A549 (cell line): ENCODE data around the gene LNPK. TPM values are rescaled to one million over a fixed set of nuclear protein-coding genes. Genes with fewer than 3 reads are reported as not detected.

Experiments used
- ATAC-seq, 2 experiments: fragments of 200-7000 bp in 1 of 2; fragments of >200 bp in 1 of 2; cut with Nextera tagmentation in 1 of 2; cut with Tn5 transposase in 1 of 2; 3 replicates each; pipeline versions ENCODE4 v1.8.0 to v1.9.1; 2018 to 2020; ENCODE audit warnings: mild to moderate bottlenecking in 1 of 2, moderate library complexity in 1 of 2
- CTCF ChIA-PET: fragments of 300-600 bp; sonication (Branson Sonifier 250); formaldehyde crosslinking; extraction: SDS; loops from one replicate; lab custom pipeline; 2021; ENCODE audit warnings: antibody characterized with exemption, inconsistent platforms; lab: Yijun Ruan, JAX
- POLR2A ChIA-PET: fragments of 350-600 bp; formaldehyde crosslinking; extraction: SDS; loops from one replicate; lab custom pipeline; 2021; ENCODE audit warnings: antibody characterized with exemption, inconsistent platforms; lab: Yijun Ruan, JAX
- DNase-seq, 2 experiments: peaks; one replicate each; pipeline versions ENCODE4 v3.0.0 to v3.0.0-alpha.2; 2011 to 2016; ENCODE audit warnings: low read depth in 1 of 2, low spot score in 1 of 2
- FAIRE-seq: peaks from 2 replicates; lab custom pipeline; 2011; peaks lifted over from hg19 to GRCh38; lab: Jason Lieb, UNC
- H3K27ac ChIP-seq, 2 experiments: fragments of >200 bp; sonication (Bioruptor Twin); formaldehyde crosslinking; 3 replicates each; pipeline ENCODE4 v1.5.1; 2016 to 2017
- H3K4me1 ChIP-seq: fragments of >200 bp; sonication (Bioruptor Twin); formaldehyde crosslinking; 3 replicates; pipeline ENCODE4 v1.6.1; 2016
- H3K4me2 ChIP-seq: fragments of >200 bp; sonication (Bioruptor Twin); formaldehyde crosslinking; 3 replicates; pipeline ENCODE4 v1.6.1; 2016
- H3K4me3 ChIP-seq: fragments of >200 bp; sonication (Bioruptor Twin); formaldehyde crosslinking; 3 replicates; pipeline ENCODE4 v1.5.1; 2016
- H3K9me3 ChIP-seq: fragments of >200 bp; sonication (Bioruptor Twin); formaldehyde crosslinking; 3 replicates; pipeline ENCODE4 v1.6.1; 2016
- ATOH8 ChIP-seq: fragments of 250-450 bp; sonication (Bioruptor Pico); IDR thresholded peaks from 2 replicates; pipeline ENCODE4 v1.5.0; 2020; ENCODE audit warnings: low read depth, mild to moderate bottlenecking, moderate library complexity
- CBX2 ChIP-seq: fragments of 200-600 bp; sonication (generic); IDR thresholded peaks from 2 replicates; pipeline ENCODE4 v1.6.1; 2016; ENCODE audit warnings: low read depth, mild to moderate bottlenecking, borderline replicate concordance
- CBX8 ChIP-seq: fragments of 200-600 bp; sonication (generic); IDR thresholded peaks from 2 replicates; pipeline ENCODE4 v1.6.1; 2016
- CEBPB ChIP-seq, 2 experiments: fragments of >200 bp in 1 of 2; sonication (Bioruptor Twin) in 1 of 2; formaldehyde crosslinking in 1 of 2; IDR thresholded peaks; 2 replicates each; pipeline ENCODE4 v1.6.1; 2012 to 2016
- CHD4 ChIP-seq: fragments of 200-600 bp; sonication (generic); IDR thresholded peaks from 2 replicates; pipeline ENCODE4 v1.6.1; 2016; ENCODE audit warnings: antibody characterized with exemption, mild to moderate bottlenecking, borderline replicate concordance
- EHF ChIP-seq: fragments of 250-450 bp; sonication (Bioruptor Pico); IDR thresholded peaks from 2 replicates; pipeline ENCODE4 v1.5.0; 2020; ENCODE audit warnings: mild to moderate bottlenecking
- EHMT2 ChIP-seq: fragments of 200-600 bp; sonication (generic); IDR thresholded peaks from 2 replicates; pipeline ENCODE4 v1.6.1; 2016; ENCODE audit warnings: antibody characterized with exemption, low read depth, mild to moderate bottlenecking, moderate library complexity
- ESRRA ChIP-seq: fragments of 150-350 bp; IDR thresholded peaks from 2 replicates; pipeline ENCODE4 v1.6.1; 2014; ENCODE audit warnings: mild to moderate bottlenecking, low read length, borderline replicate concordance
- FOSB ChIP-seq: fragments of 250-450 bp; sonication (Bioruptor Pico); IDR thresholded peaks from 2 replicates; pipeline ENCODE4 v1.5.0; 2020; ENCODE audit warnings: mild to moderate bottlenecking, moderate library complexity
- FOSL2 ChIP-seq, 2 experiments: fragments of 450-650 bp in 1 of 2; fragments of >200 bp in 1 of 2; sonication (Bioruptor Twin) in 1 of 2; formaldehyde crosslinking; IDR thresholded peaks; 2 replicates each; pipeline versions ENCODE4 v1.5.0 to v1.6.1; 2016 to 2020; ENCODE audit warnings: mild to moderate bottlenecking in 1 of 2, moderate library complexity in 1 of 2
- FOXS1 ChIP-seq: fragments of 250-450 bp; sonication (Bioruptor Pico); IDR thresholded peaks from 2 replicates; pipeline ENCODE4 v1.5.0; 2020; ENCODE audit warnings: mild to moderate bottlenecking, moderate library complexity
- GATA3 ChIP-seq: IDR thresholded peaks from 2 replicates; pipeline ENCODE4 v1.6.1; 2012; ENCODE audit warnings: borderline replicate concordance
- HOXB13 ChIP-seq: fragments of 250-450 bp; sonication (Bioruptor Pico); IDR thresholded peaks from 2 replicates; pipeline ENCODE4 v1.5.0; 2020; ENCODE audit warnings: low read depth, mild to moderate bottlenecking, moderate library complexity
- HOXB5 ChIP-seq: fragments of 250-450 bp; sonication (Bioruptor Pico); IDR thresholded peaks from 2 replicates; pipeline ENCODE4 v1.5.0; 2020; ENCODE audit warnings: mild to moderate bottlenecking, moderate library complexity
- MYC ChIP-seq: IDR thresholded peaks from 2 replicates; pipeline ENCODE4 v1.6.1; 2012; ENCODE audit warnings: mild to moderate bottlenecking, inconsistent platforms, low read length, improper control_type of control experiment, borderline replicate concordance
- NR3C1 ChIP-seq: fragments of >200 bp; sonication (Bioruptor Twin); formaldehyde crosslinking; IDR thresholded peaks from 3 replicates; pipeline ENCODE4 v1.6.1; 2017
- RAD21 ChIP-seq, 2 experiments: fragments of >200 bp in 1 of 2; sonication (Bioruptor Twin) in 1 of 2; formaldehyde crosslinking in 1 of 2; IDR thresholded peaks in 1 of 2; conservative IDR thresholded peaks in 1 of 2; 2 replicates in 1 of 2; 3 replicates in 1 of 2; pipeline ENCODE4 v1.6.1; 2012 to 2018; ENCODE audit warnings: inconsistent platforms in 1 of 2
- RNF2 ChIP-seq: fragments of 200-600 bp; sonication (generic); IDR thresholded peaks from 2 replicates; pipeline ENCODE4 v1.6.1; 2016; ENCODE audit warnings: low read depth, mild to moderate bottlenecking, antibody characterized with exemption, moderate library complexity, borderline replicate concordance
- SMC3 ChIP-seq: fragments of >200 bp; sonication (Bioruptor Twin); formaldehyde crosslinking; IDR thresholded peaks from 3 replicates; pipeline ENCODE4 v1.6.1; 2018; ENCODE audit warnings: inconsistent platforms
- SREBF2 ChIP-seq: fragments of 450-650 bp; IDR thresholded peaks from 2 replicates; pipeline ENCODE4 v1.6.1; 2014; ENCODE audit warnings: mild to moderate bottlenecking, moderate library complexity
- USF2 ChIP-seq: fragments of 450-650 bp; IDR thresholded peaks from 2 replicates; pipeline ENCODE4 v1.6.1; 2014; ENCODE audit warnings: antibody characterized with exemption
- ZC3H11A ChIP-seq: fragments of 450-650 bp; IDR thresholded peaks from 2 replicates; pipeline ENCODE4 v1.6.1; 2014; ENCODE audit warnings: antibody characterized with exemption, mild to moderate bottlenecking
- ZFP36 ChIP-seq: fragments of 450-650 bp; IDR thresholded peaks from 2 replicates; pipeline ENCODE4 v1.6.1; 2014; ENCODE audit warnings: borderline replicate concordance; ENCODE audit not compliant: partially characterized antibody
- WGBS: methylation state at CpG from one replicate; pipeline ENCODE4 v1.1.6; 2017; ENCODE audit errors: missing lambda C conversion rate; 5-methylcytosine and 5-hydroxymethylcytosine counted together
- polyA plus RNA-seq, 4 experiments: library from polyadenylated mRNA; depleted of rRNA in 3 of 4; stranded (reverse); fragments of >200 nt; fragmentation: RNase III in 1 of 4; extraction: RNeasy Plus Mini Kit Qiagen cat#74134 plus additional on column Dnase treatment in 1 of 4; gene quantifications; 2 replicates in 3 of 4; 3 replicates in 1 of 4; pipeline ENCODE4 v1.2.3, GENCODE V29; 2011 to 2017
- TF ChIP-seq, protein P1 (sequence below): fragments of 200-600 bp; sonication (generic); IDR thresholded peaks from 2 replicates; pipeline ENCODE4 v1.6.1; 2016; ENCODE audit warnings: antibody characterized with exemption, mild to moderate bottlenecking, moderate library complexity
- TF ChIP-seq, protein P2 (sequence below): fragments of >200 bp; sonication (Bioruptor Twin); formaldehyde crosslinking; IDR thresholded peaks from 3 replicates; pipeline ENCODE4 v1.5.1; 2016

The LNPK gene
- polyA plus RNA-seq, 2 of the 4 experiments (the other 2 are of a cell fraction), result 13.1 to 24.7 TPM

- Histone ChIP-seq H3K9me3 (no peaks in the 10 kb centered on the region), H3K4me2 (no peak overlapping the region), H3K4me3 (no peak overlapping the region), H3K4me1 (no peaks in the 10 kb centered on the region), H3K27ac (no peak overlapping the region)
- FAIRE-seq (no peak), ATAC-seq (no peak), DNase-seq (no peak)
- ChIA-PET CTCF (no interaction called here), POLR2A (no interaction called here)
- 4% methylated on average over 2 of the region's 2 CpGs for WGBS
- TF ChIP-seq GATA3, result no peak
- no peak for TF ChIP-seq CEBPB (IDR thresholded peaks at IDR 0.05)
- TF ChIP-seq FOSB, result no peak
- TF ChIP-seq MYC, result no peak
- TF ChIP-seq SMC3, result no peak
- no peak for TF ChIP-seq HOXB13 (CRISPR knock-in tag)
- no peak for TF ChIP-seq EHMT2
- no peak for TF ChIP-seq NR3C1
- TF ChIP-seq EHF (CRISPR knock-in tag), result no peak
- no peak for TF ChIP-seq ZC3H11A
- TF ChIP-seq CBX2, result no peak
- TF ChIP-seq ESRRA, result no peak
- TF ChIP-seq HOXB5, result no peak
- no peak for TF ChIP-seq FOXS1 (CRISPR knock-in tag)
These were observed 25.7 kb upstream of the LNPK start for GRCh38 chr2:176027806-176028205.

DNA sequence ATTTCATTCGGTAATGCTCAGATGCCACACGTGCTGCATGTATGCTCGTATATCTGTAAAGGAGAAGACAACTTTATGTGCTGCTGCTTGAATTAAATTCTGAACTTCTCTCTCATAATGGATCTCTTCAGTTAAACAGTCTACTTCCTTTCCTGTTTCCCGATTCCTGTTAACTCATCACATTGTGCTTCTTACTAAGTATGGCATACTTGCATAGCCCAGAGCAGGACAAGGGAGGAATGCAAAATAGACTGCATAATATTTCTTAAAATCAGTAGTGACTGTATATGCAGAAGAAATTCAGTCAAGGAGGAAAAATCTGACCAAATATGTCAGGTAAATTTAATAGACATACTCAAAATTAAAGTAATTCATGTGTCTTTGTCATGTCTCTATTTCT is 23.9 kb upstream of the LNPK start:
- ChIA-PET CTCF (no interaction called here), POLR2A (no interaction called here)
- FAIRE-seq, result no peak
- 26% methylated on average over 4 of the region's 4 CpGs for WGBS
- H3K4me3 ChIP-seq, result no peak overlapping the region
- no peak overlapping the region for H3K4me2 ChIP-seq
- TF ChIP-seq, protein P1, sequence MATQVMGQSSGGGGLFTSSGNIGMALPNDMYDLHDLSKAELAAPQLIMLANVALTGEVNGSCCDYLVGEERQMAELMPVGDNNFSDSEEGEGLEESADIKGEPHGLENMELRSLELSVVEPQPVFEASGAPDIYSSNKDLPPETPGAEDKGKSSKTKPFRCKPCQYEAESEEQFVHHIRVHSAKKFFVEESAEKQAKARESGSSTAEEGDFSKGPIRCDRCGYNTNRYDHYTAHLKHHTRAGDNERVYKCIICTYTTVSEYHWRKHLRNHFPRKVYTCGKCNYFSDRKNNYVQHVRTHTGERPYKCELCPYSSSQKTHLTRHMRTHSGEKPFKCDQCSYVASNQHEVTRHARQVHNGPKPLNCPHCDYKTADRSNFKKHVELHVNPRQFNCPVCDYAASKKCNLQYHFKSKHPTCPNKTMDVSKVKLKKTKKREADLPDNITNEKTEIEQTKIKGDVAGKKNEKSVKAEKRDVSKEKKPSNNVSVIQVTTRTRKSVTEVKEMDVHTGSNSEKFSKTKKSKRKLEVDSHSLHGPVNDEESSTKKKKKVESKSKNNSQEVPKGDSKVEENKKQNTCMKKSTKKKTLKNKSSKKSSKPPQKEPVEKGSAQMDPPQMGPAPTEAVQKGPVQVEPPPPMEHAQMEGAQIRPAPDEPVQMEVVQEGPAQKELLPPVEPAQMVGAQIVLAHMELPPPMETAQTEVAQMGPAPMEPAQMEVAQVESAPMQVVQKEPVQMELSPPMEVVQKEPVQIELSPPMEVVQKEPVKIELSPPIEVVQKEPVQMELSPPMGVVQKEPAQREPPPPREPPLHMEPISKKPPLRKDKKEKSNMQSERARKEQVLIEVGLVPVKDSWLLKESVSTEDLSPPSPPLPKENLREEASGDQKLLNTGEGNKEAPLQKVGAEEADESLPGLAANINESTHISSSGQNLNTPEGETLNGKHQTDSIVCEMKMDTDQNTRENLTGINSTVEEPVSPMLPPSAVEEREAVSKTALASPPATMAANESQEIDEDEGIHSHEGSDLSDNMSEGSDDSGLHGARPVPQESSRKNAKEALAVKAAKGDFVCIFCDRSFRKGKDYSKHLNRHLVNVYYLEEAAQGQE, result no peak
- TF ChIP-seq USF2, result no peak
- no peak for TF ChIP-seq HOXB5
- no peak for TF ChIP-seq ZFP36
- TF ChIP-seq ESRRA, result no peak
- no peak for TF ChIP-seq RNF2
- TF ChIP-seq ATOH8 (CRISPR knock-in tag), result no peak
- TF ChIP-seq, all 56 proteins: peak for 0
- ATAC-seq (no peak), DNase-seq (no peak)
- no peak overlapping the region for H3K27ac ChIP-seq
- H3K4me1 ChIP-seq, result no peaks in the 10 kb centered on the region
- H3K9me3 ChIP-seq, result no peaks in the 10 kb centered on the region

DNA sequence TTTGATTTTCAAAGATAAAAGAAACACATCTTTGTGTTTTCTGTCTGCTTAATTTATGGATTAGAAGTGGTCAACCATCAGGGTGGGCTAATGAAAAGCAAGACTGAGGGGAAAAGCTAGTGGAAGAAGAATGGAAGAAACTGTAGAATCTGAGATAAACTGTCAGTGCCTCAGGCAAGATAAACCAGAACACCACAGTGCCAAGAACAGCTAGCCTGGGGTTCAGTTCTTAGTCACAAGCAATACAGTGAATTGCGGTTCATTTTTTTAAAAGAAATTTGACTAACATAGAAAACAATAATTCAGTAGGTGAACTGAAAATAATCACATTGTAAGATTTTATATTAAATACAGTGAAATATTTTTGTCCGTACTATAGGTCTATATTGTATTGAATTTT is 22.0 kb upstream of the LNPK start:
- no peak overlapping the region for H3K27ac ChIP-seq
- ATAC-seq, result no peak
- H3K9me3 ChIP-seq, result no peaks in the 10 kb centered on the region
- H3K4me2 ChIP-seq, result no peak overlapping the region
- no peak overlapping the region for H3K4me3 ChIP-seq
- no peaks in the 10 kb centered on the region for H3K4me1 ChIP-seq
- FAIRE-seq, result no peak
- POLR2A ChIA-PET, result no interaction called here
- 48% methylated on average over 2 of the region's 2 CpGs for WGBS
- CTCF ChIA-PET, result no interaction called here
- no peak for DNase-seq
- TF ChIP-seq RAD21 (conservative IDR thresholded peaks at IDR 0.05 in 1 of 2, IDR thresholded peaks at IDR 0.05 in 1 of 2) (no peak), FOXS1 (CRISPR knock-in tag) (no peak), SREBF2 (no peak), FOSL2 (IDR thresholded peaks at IDR 0.05) (no peak), FOSL2 (CRISPR knock-in tag; IDR thresholded peaks at IDR 0.05) (no peak), ZC3H11A (no peak), CHD4 (no peak), CBX8 (no peak)
- TF ChIP-seq, protein P2, sequence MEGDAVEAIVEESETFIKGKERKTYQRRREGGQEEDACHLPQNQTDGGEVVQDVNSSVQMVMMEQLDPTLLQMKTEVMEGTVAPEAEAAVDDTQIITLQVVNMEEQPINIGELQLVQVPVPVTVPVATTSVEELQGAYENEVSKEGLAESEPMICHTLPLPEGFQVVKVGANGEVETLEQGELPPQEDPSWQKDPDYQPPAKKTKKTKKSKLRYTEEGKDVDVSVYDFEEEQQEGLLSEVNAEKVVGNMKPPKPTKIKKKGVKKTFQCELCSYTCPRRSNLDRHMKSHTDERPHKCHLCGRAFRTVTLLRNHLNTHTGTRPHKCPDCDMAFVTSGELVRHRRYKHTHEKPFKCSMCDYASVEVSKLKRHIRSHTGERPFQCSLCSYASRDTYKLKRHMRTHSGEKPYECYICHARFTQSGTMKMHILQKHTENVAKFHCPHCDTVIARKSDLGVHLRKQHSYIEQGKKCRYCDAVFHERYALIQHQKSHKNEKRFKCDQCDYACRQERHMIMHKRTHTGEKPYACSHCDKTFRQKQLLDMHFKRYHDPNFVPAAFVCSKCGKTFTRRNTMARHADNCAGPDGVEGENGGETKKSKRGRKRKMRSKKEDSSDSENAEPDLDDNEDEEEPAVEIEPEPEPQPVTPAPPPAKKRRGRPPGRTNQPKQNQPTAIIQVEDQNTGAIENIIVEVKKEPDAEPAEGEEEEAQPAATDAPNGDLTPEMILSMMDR, result no peak
